Stimulated activated naive CD8-positive, alpha-beta T cell treated with anti-CD3 and anti-CD28 coated beads, Interleukin-15, Interleukin-2, amounts not matched to agents 100 ng/mL and 50 ng/mL, for 24 hours (primary cell): ENCODE results near the gene SFN.

ENCODE experiments used
- H3K27ac Mint-ChIP-seq: one replicate; pipeline ENCODE4 v1.8.0; 2021; ENCODE audit warnings: mild to moderate bottlenecking, mixed read lengths
- H3K27me3 Mint-ChIP-seq: one replicate; pipeline ENCODE4 v1.8.0; 2021; ENCODE audit warnings: mixed read lengths
- H3K36me3 Mint-ChIP-seq: one replicate; pipeline ENCODE4 v1.8.0; 2021; ENCODE audit warnings: low read depth, mixed read lengths
- H3K4me1 Mint-ChIP-seq: one replicate; pipeline ENCODE4 v1.8.0; 2021; ENCODE audit warnings: low read depth, mixed read lengths
- H3K4me3 Mint-ChIP-seq: one replicate; pipeline ENCODE4 v1.8.0; 2021; ENCODE audit warnings: mild to moderate bottlenecking, mixed read lengths
- H3K9me3 Mint-ChIP-seq: one replicate; pipeline ENCODE4 v1.8.0; 2021; ENCODE audit warnings: mixed read lengths

SFN gene

DNA sequence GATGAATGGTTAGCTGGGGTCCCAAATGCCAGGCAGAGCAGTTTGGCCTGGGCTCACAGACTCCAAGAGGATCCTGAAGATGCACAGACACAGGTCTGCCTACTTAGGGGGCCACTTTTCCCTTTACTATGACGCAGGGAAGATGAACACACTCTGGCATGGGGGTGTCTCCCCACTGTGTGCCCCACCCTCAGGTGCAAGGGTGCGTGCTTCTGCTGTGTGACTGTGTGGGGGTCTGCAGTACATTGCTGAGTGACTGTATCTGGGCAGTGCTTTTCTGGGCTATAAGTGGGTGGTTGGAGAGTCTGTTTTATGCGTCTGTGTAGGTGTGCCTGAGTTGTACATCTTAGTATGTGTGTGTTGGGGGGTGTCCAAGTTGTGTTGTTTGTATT lies 47.0 kb downstream of the SFN start:
- H3K27ac Mint-ChIP-seq, result no peak overlapping the region
- no peaks in the 10 kb centered on the region for H3K9me3 Mint-ChIP-seq
- no peaks in the 10 kb centered on the region for H3K4me1 Mint-ChIP-seq
- no peaks in the 10 kb centered on the region for H3K36me3 Mint-ChIP-seq
- H3K27me3 Mint-ChIP-seq, result no peaks in the 10 kb centered on the region
- H3K4me3 Mint-ChIP-seq, result no peak overlapping the region

DNA sequence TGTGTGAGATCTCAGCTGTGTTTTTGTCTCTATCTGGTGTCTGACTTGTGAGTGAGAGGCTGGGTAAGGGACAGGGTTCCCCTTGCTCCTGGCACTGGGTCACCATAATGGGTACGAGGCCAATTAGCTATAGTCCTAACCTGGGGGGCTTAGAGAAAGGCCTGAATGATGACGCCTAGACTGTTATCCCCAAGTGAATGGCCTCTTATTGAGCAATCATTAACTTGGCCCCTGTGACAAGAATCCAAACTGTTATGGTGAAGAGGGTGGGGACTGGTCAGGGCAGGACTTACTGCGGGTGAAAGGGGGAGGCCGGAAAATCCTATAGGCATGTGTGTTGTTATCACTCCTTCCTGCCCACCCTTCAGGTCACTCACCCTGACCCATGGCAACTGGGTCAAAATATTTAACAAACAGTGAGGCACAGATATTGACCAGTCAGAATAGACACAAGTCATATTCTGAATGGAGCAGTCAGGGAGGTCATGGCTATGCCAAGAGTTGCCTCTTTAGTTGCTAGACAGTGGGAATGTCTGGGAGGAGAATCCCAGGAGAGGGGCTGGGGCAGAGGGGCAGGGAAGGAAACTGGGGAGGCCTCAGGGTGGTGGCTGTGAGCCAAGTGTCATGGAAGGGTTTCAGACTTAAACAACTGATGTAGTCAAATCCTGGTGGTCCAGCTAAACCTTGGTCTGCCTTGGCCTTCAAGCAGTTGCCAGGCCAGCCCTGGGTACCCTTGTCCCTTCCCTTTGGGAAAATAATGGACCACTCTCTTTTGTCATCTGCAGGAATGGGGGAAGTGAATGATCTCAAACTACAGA lies 47.6 kb downstream of the SFN start:
- Mint-ChIP-seq H3K4me3 (no peak overlapping the region), H3K27me3 (no peaks in the 10 kb centered on the region), H3K4me1 (no peaks in the 10 kb centered on the region), H3K27ac (no peak overlapping the region), H3K36me3 (no peaks in the 10 kb centered on the region), H3K9me3 (no peaks in the 10 kb centered on the region)

DNA sequence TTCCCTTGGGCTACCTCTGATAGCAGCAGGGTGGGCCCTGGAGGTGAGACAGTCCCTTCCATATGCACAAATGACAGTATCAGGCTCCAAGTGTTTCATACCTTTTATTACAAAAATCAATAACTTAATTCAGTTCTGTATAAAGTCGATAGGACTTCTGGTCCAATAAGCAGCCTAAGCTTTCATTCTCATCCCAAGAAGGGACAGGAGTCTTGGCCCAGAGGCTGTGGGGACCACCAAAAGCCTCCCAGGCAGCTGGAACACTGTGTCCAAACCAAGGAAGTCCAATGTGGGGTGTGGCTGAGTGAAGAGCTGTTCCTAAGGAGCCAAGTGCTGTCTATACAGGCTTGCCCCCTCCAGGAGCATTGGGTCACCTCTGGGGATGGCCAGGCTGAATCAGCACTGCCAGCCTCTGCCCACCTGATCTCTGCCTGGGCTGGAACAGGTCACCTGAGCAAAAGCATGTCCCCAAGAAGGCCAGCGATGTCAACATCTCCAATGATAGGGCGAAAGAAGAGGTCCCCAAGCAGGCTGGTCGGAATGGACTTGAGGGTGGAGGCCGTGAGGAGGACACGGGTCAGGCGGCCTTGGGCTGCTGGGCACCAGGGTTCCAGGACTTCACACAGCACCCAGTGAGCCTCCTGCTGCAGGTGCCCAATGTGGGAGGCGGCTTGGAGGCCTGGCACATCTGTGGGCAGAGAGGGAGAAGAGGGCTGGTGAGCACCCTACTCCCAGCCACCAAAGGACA lies 48.6 kb downstream of the SFN start:
- H3K4me1 Mint-ChIP-seq, result no peaks in the 10 kb centered on the region
- H3K4me3 Mint-ChIP-seq, result no peak overlapping the region
- no peaks in the 10 kb centered on the region for H3K9me3 Mint-ChIP-seq
- H3K27ac Mint-ChIP-seq, result no peak overlapping the region
- H3K36me3 Mint-ChIP-seq, result no peaks in the 10 kb centered on the region
- no peaks in the 10 kb centered on the region for H3K27me3 Mint-ChIP-seq

DNA sequence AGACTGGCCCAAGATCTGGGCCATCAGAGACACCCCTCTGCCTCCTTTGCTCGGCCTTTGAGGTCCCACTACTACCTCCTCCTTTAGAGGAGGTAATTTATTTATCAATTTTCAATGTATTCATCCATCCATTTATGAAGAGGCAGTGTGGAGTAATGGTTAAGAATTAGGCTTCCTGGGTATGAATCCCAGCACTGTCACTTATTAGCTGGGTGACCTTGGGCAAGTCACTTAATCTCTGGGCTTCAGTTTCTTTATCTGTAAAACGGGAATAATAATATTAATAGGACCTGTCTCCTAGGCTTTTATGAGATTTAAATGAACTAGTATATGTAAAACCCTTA lies 49.2 kb downstream of the SFN start:
- no peaks in the 10 kb centered on the region for H3K4me1 Mint-ChIP-seq
- H3K9me3 Mint-ChIP-seq, result no peaks in the 10 kb centered on the region
- H3K27ac Mint-ChIP-seq, result no peak overlapping the region
- no peaks in the 10 kb centered on the region for H3K27me3 Mint-ChIP-seq
- no peaks in the 10 kb centered on the region for H3K36me3 Mint-ChIP-seq
- no peak overlapping the region for H3K4me3 Mint-ChIP-seq

DNA sequence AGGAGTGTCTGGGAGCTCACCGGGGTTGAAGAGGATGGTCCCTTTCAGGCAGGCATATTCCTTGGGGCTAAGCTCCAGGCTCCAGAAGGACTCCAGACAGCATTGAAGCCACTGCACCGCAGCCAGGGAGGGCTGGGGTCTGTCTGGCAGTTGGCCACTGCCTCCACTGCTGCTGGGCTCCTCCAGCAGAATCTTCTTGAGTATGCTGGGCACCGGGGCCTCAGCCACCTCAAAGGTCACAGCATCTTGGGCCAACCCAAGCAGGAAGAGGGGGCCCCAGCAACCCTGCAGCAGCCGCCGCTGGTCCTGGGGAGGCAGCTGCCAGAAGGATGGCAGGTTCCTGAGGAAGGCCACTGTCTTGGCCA lies 50.4 kb downstream of the SFN start:
- no peak overlapping the region for H3K4me3 Mint-ChIP-seq
- H3K36me3 Mint-ChIP-seq, result no peaks in the 10 kb centered on the region
- no peak overlapping the region for H3K27ac Mint-ChIP-seq
- H3K27me3 Mint-ChIP-seq, result no peaks in the 10 kb centered on the region
- H3K9me3 Mint-ChIP-seq, result no peaks in the 10 kb centered on the region
- no peaks in the 10 kb centered on the region for H3K4me1 Mint-ChIP-seq
